ENCODE data around the gene RASAL3.
"Not testable (repeated sequence)": the region's sequence is repeated elsewhere in the genome, so short reads cannot be mapped to it uniquely, and the experiment has no call there.

Gene RASAL3

GRCh38 chr19:15475169-15475568 is 10.8 kb upstream of the RASAL3 start:
- Histone ChIP-seq H3K9ac (ENCODE audit: low read depth, low read length) (no peak overlapping the region), H3K4me1 (ENCODE audit: insufficient read depth, low read length) (no peaks in the 10 kb centered on the region), H3K36me3 (ENCODE audit: insufficient read depth, low read length) (no peaks in the 10 kb centered on the region), H3K4me2 (ENCODE audit: insufficient read depth, low read length) (no peak overlapping the region), H3K27ac (ENCODE audit: low read length) (no peak overlapping the region), H3K79me2 (ENCODE audit: insufficient read depth, low read length) (no peaks in the 10 kb centered on the region), H3K4me3 (ENCODE audit: low read depth in 1 of 2, low read length in 2 of 2) (no peak overlapping the region), H2AFZ (ENCODE audit: low read depth, low read length) (no peak overlapping the region), H4K20me1 (ENCODE audit: insufficient read depth, low read length) (no peaks in the 10 kb centered on the region), H3K9me3 (ENCODE audit: insufficient read depth, low read length, severe bottlenecking) (no peaks in the 10 kb centered on the region), H3K27me3 (ENCODE audit: insufficient read depth, low read length, poor library complexity) (no peaks in the 10 kb centered on the region)
- no peak for TF ChIP-seq CTCF (IDR thresholded peaks at IDR 0.05; ENCODE audit: borderline replicate concordance, extremely low read depth, low read length, poor library complexity, severe bottlenecking)
- no peak for TF ChIP-seq EZH2 (IDR thresholded peaks at IDR 0.05; ENCODE audit: borderline replicate concordance, low read depth, low read length, severe bottlenecking)
- DNase-seq (no peak), ATAC-seq (ENCODE audit: insufficient read depth, low read depth) (no peak)

- not testable (repeated sequence) for H2AFZ ChIP-seq (ENCODE audit: low read depth, low read length); H3K9ac ChIP-seq (ENCODE audit: low read depth, low read length); H3K9me3 ChIP-seq (ENCODE audit: insufficient read depth, low read length, severe bottlenecking); DNase-seq; H3K4me3 ChIP-seq (ENCODE audit: low read depth in 1 of 2, low read length in 2 of 2); H3K79me2 ChIP-seq (ENCODE audit: insufficient read depth, low read length); H3K4me1 ChIP-seq (ENCODE audit: insufficient read depth, low read length); H3K4me2 ChIP-seq (ENCODE audit: insufficient read depth, low read length); H3K27me3 ChIP-seq (ENCODE audit: insufficient read depth, low read length, poor library complexity); H3K36me3 ChIP-seq (ENCODE audit: insufficient read depth, low read length); H3K27ac ChIP-seq (ENCODE audit: low read length); ATAC-seq (ENCODE audit: insufficient read depth, low read depth); H4K20me1 ChIP-seq (ENCODE audit: insufficient read depth, low read length)
Observed at GRCh38 chr19:15473821-15474220, 9.5 kb upstream of the RASAL3 start.

GRCh38 chr19:15471639-15472101 is 7.3 kb upstream of the RASAL3 start:
- Histone ChIP-seq H2AFZ (ENCODE audit: low read depth, low read length) (no peak overlapping the region), H3K27ac (ENCODE audit: low read length) (no peak overlapping the region), H3K4me1 (ENCODE audit: insufficient read depth, low read length) (peaks cover 12% of the 10 kb centered on the region), H3K4me3 (ENCODE audit: low read depth in 1 of 2, low read length in 2 of 2) (no peak overlapping the region), H3K79me2 (ENCODE audit: insufficient read depth, low read length) (no peaks in the 10 kb centered on the region), H3K4me2 (ENCODE audit: insufficient read depth, low read length) (no peak overlapping the region), H4K20me1 (ENCODE audit: insufficient read depth, low read length) (no peaks in the 10 kb centered on the region), H3K36me3 (ENCODE audit: insufficient read depth, low read length) (no peaks in the 10 kb centered on the region), H3K9ac (ENCODE audit: low read depth, low read length) (no peak overlapping the region), H3K27me3 (ENCODE audit: insufficient read depth, low read length, poor library complexity) (no peaks in the 10 kb centered on the region), H3K9me3 (ENCODE audit: insufficient read depth, low read length, severe bottlenecking) (no peaks in the 10 kb centered on the region)
- no peak for ATAC-seq (ENCODE audit: insufficient read depth, low read depth)
- DNase-seq: no peak
- TF ChIP-seq EZH2 (IDR thresholded peaks at IDR 0.05; ENCODE audit: borderline replicate concordance, low read depth, low read length, severe bottlenecking): no peak
- TF ChIP-seq CTCF (IDR thresholded peaks at IDR 0.05; ENCODE audit: borderline replicate concordance, extremely low read depth, low read length, poor library complexity, severe bottlenecking): no peak

GRCh38 chr19:15469513-15470297 is 5.4 kb upstream of the RASAL3 start:
- Histone ChIP-seq H3K4me1 (ENCODE audit: insufficient read depth, low read length) (peaks cover 27% of the 10 kb centered on the region), H3K36me3 (ENCODE audit: insufficient read depth, low read length) (no peaks in the 10 kb centered on the region), H3K27me3 (ENCODE audit: insufficient read depth, low read length, poor library complexity) (no peaks in the 10 kb centered on the region), H3K79me2 (ENCODE audit: insufficient read depth, low read length) (no peaks in the 10 kb centered on the region), H2AFZ (ENCODE audit: low read depth, low read length) (no peak overlapping the region), H3K27ac (ENCODE audit: low read length) (no peak overlapping the region), H3K4me2 (ENCODE audit: insufficient read depth, low read length) (no peak overlapping the region), H3K4me3 (ENCODE audit: low read depth in 1 of 2, low read length in 2 of 2) (no peak overlapping the region), H3K9me3 (ENCODE audit: insufficient read depth, low read length, severe bottlenecking) (no peaks in the 10 kb centered on the region), H3K9ac (ENCODE audit: low read depth, low read length) (no peak overlapping the region), H4K20me1 (ENCODE audit: insufficient read depth, low read length) (no peaks in the 10 kb centered on the region)
- no peak for ATAC-seq (ENCODE audit: insufficient read depth, low read depth)
- TF ChIP-seq CTCF (IDR thresholded peaks at IDR 0.05; ENCODE audit: borderline replicate concordance, extremely low read depth, low read length, poor library complexity, severe bottlenecking) (no peak), EZH2 (IDR thresholded peaks at IDR 0.05; ENCODE audit: borderline replicate concordance, low read depth, low read length, severe bottlenecking) (no peak)
- no peak for DNase-seq

Measured in DND-41 (cell line).